Vagina (tissue), 2 donors: ENCODE results near the gene TMTC1.

Source experiments
- POLR2A ChIP-seq, 2 donors: fragments of 450-650 bp; IDR thresholded peaks; one replicate each; pipeline ENCODE4 v1.6.1; 2017; ENCODE audit warnings: antibody characterized with exemption in 2 of 2, mild to moderate bottlenecking in 2 of 2, moderate library complexity in 2 of 2
- POLR2AphosphoS5 ChIP-seq, 2 donors: sonication (generic); formaldehyde crosslinking; IDR thresholded peaks; one replicate each; pipeline ENCODE4 v1.9.0; 2017; ENCODE audit warnings: antibody characterized with exemption in 2 of 2, mild to moderate bottlenecking in 2 of 2, low read depth in 1 of 2; ENCODE audit not compliant: insufficient read depth in 1 of 2
- TF ChIP-seq, protein P1 (sequence below), 3 experiments: fragments of 450-650 bp in 2 of 3; fragments of 200-600 bp in 1 of 3; sonication (generic) in 1 of 3; IDR thresholded peaks; one replicate each; pipeline ENCODE4 v1.5.1; 2017 to 2019; ENCODE audit warnings: antibody characterized with exemption in 3 of 3, mild to moderate bottlenecking in 2 of 3, moderate library complexity in 2 of 3

DNA sequence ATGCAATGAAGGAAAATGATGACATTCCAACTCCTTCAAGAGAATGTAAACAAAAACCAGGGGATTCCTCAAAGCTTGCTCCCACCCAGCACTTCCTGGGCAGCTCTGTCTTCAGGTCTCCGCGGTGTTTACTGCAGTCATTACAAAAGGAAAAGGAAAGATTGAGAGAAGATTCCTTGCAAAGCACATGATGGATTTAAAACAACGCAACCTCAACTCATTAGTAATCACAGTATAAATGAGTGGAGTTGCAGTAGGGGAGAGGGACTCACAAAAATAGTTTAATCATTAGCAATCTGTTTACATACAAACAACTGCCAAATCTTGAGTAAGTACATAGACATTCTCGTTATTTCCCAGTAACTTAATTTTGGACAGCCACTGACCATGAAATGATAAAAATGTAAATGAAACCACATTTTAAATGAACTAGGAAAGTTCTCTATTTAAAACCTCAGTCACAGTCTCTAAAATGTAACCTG is 236.6 kb downstream of the TMTC1 start:
- TF ChIP-seq, protein P1, sequence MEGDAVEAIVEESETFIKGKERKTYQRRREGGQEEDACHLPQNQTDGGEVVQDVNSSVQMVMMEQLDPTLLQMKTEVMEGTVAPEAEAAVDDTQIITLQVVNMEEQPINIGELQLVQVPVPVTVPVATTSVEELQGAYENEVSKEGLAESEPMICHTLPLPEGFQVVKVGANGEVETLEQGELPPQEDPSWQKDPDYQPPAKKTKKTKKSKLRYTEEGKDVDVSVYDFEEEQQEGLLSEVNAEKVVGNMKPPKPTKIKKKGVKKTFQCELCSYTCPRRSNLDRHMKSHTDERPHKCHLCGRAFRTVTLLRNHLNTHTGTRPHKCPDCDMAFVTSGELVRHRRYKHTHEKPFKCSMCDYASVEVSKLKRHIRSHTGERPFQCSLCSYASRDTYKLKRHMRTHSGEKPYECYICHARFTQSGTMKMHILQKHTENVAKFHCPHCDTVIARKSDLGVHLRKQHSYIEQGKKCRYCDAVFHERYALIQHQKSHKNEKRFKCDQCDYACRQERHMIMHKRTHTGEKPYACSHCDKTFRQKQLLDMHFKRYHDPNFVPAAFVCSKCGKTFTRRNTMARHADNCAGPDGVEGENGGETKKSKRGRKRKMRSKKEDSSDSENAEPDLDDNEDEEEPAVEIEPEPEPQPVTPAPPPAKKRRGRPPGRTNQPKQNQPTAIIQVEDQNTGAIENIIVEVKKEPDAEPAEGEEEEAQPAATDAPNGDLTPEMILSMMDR (IDR thresholded peaks at IDR 0.05): no peak
- TF ChIP-seq POLR2AphosphoS5 (IDR thresholded peaks at IDR 0.05; ENCODE audit: insufficient read depth in 1 of 2, low read depth in 1 of 2) (no peak), POLR2A (IDR thresholded peaks at IDR 0.05) (no peak)
